Epithelial cell of esophagus (primary cell): Measurements from ENCODE around the gene PPCDC.
A peak's percentile ranks its signal among the peaks of the same experiment; 100 is the strongest.

Experiments used
- DNase-seq: peaks from one replicate; pipeline ENCODE4 v3.0.0; 2010; ENCODE audit warnings: low read depth
- H3K4me3 ChIP-seq: 2 replicates; pipeline ENCODE4 v1.5.1; 2011; ENCODE audit warnings: mild to moderate bottlenecking, low read length, control low read depth
- CTCF ChIP-seq: IDR thresholded peaks from 2 replicates; pipeline ENCODE4 v1.5.1; 2011; ENCODE audit warnings: low read depth, mild to moderate bottlenecking, low read length, control low read depth, inconsistent platforms; ENCODE audit not compliant: insufficient read depth; ENCODE audit errors: missing control alignments

Gene PPCDC

GRCh38 chr15:74983725-74984231 lies 39.6 kb upstream of the PPCDC start:
- peak; percentile 69 for DNase-seq
- no peak for TF ChIP-seq CTCF
- H3K4me3 ChIP-seq, result no peak overlapping the region

- TF ChIP-seq CTCF, result peak; percentile 67
- peak; percentile 71 for DNase-seq
Observed at GRCh38 chr15:74988007-74988800, 35.2 kb upstream of the PPCDC start.

GRCh38 chr15:74989527-74989926 lies 33.9 kb upstream of the PPCDC start:
- DNase-seq, result no peak
- no peak overlapping the region for H3K4me3 ChIP-seq
- TF ChIP-seq CTCF, result no peak

More at GRCh38 chr15:74988007-74988800, 35.2 kb upstream of the PPCDC start:
- H3K4me3 ChIP-seq, result no peak overlapping the region

GRCh38 chr15:74992619-74993018 lies 30.8 kb upstream of the PPCDC start:
- TF ChIP-seq CTCF, result no peak
- no peak overlapping the region for H3K4me3 ChIP-seq
- DNase-seq, result no peak

- no peak for DNase-seq
- no peak overlapping the region for H3K4me3 ChIP-seq
- no peak for TF ChIP-seq CTCF
Observed at GRCh38 chr15:74994236-74994635, 29.2 kb upstream of the PPCDC start.

- DNase-seq, result no peak
- H3K4me3 ChIP-seq, result no peak overlapping the region
- no peak for TF ChIP-seq CTCF
Observed at GRCh38 chr15:74994685-74995084, 28.7 kb upstream of the PPCDC start.
